GM19372 (cell line): ENCODE results near the gene DDX31.

Source experiments
- ATAC-seq: cut with Tn5 transposase; IDR thresholded peaks from one replicate; pipeline ENCODE4 v1.9.1; 2021; ENCODE audit warnings: mild to moderate bottlenecking, low read depth, moderate library complexity; ENCODE audit not compliant: unreplicated experiment

Gene DDX31

GRCh38 chr9:132674485-132674884 lies 4.7 kb upstream of the DDX31 start:
- ATAC-seq: no peak

- ATAC-seq: no peak
These were observed 3.6 kb upstream of the DDX31 start for GRCh38 chr9:132673355-132673754.

GRCh38 chr9:132672413-132672690 lies 2.6 kb upstream of the DDX31 start:
- no peak for ATAC-seq

- ATAC-seq: no peak
These were observed 2.0 kb upstream of the DDX31 start for GRCh38 chr9:132671620-132672412.

GRCh38 chr9:132670457-132671391 lies 941 bp upstream of the DDX31 start, which contains the start of gene GTF3C4:
Gene GTF3C4, plus strand, starts transcription at chr9:132670464. Its CDS starts 135 bp downstream, at chr9:132670599.
- peak; percentile 49 for ATAC-seq

- ATAC-seq: no peak
These were observed 475 bp downstream of the DDX31 start for GRCh38 chr9:132669319-132669697.

GRCh38 chr9:132663851-132664250 lies 5.9 kb downstream of the DDX31 start:
- no peak for ATAC-seq

GRCh38 chr9:132663117-132663516 lies 6.7 kb downstream of the DDX31 start:
- ATAC-seq: no peak

- no peak for ATAC-seq
These were observed 7.4 kb downstream of the DDX31 start for GRCh38 chr9:132662152-132662945.

GRCh38 chr9:132656299-132656698 lies 13.5 kb downstream of the DDX31 start:
- no peak for ATAC-seq

- no peak for ATAC-seq
These were observed 18.5 kb downstream of the DDX31 start for GRCh38 chr9:132651259-132651658.

GRCh38 chr9:132648685-132649084 lies 21.1 kb downstream of the DDX31 start:
- no peak for ATAC-seq

- no peak for ATAC-seq
These were observed 21.5 kb downstream of the DDX31 start for GRCh38 chr9:132648283-132648682.

- ATAC-seq: no peak
These were observed 22.0 kb downstream of the DDX31 start for GRCh38 chr9:132647806-132648205.

GRCh38 chr9:132647355-132647754 lies 22.4 kb downstream of the DDX31 start:
- ATAC-seq: no peak

- no peak for ATAC-seq
These were observed 23.1 kb downstream of the DDX31 start for GRCh38 chr9:132646726-132647125.

GRCh38 chr9:132645711-132646110 lies 24.1 kb downstream of the DDX31 start:
- no peak for ATAC-seq

- ATAC-seq: no peak
These were observed 24.5 kb downstream of the DDX31 start for GRCh38 chr9:132645306-132645705.

- ATAC-seq: no peak
These were observed 25.5 kb downstream of the DDX31 start for GRCh38 chr9:132644251-132644650.

- no peak for ATAC-seq
These were observed 28.6 kb downstream of the DDX31 start for GRCh38 chr9:132641216-132641615.

GRCh38 chr9:132639322-132639721 lies 30.5 kb downstream of the DDX31 start:
- ATAC-seq: no peak
